H9 (cell line): Measurements from ENCODE around the gene ZNF784. TPM values are rescaled to one million over a fixed set of nuclear protein-coding genes. Genes with fewer than 3 reads are reported as not detected.

ENCODE experiments used
- DNase-seq: peaks from one replicate; pipeline ENCODE4 v3.0.0-alpha.2; 2017
- H2AFZ ChIP-seq: one replicate; pipeline ENCODE4 v1.6.1; 2013; ENCODE audit warnings: mild to moderate bottlenecking, low read length, control low read depth, moderate library complexity
- H2AK5ac ChIP-seq: 2 replicates; pipeline ENCODE4 v1.6.1; 2013; ENCODE audit warnings: low read length, control low read depth, mixed read lengths; ENCODE audit not compliant: insufficient read length
- H2BK120ac ChIP-seq: one replicate; pipeline ENCODE4 v1.6.1; 2013; ENCODE audit warnings: low read depth, mild to moderate bottlenecking, low read length, control low read depth, inconsistent platforms; ENCODE audit not compliant: poor library complexity, severe bottlenecking
- H2BK12ac ChIP-seq: 2 replicates; pipeline ENCODE4 v1.6.1; 2013; ENCODE audit warnings: low read length, control low read depth, mixed read lengths, low read depth; ENCODE audit not compliant: insufficient read length
- H2BK15ac ChIP-seq: 2 replicates; pipeline ENCODE4 v1.6.1; 2013; ENCODE audit warnings: low read depth, low read length, control low read depth
- H2BK20ac ChIP-seq: one replicate; pipeline ENCODE4 v1.6.1; 2013; ENCODE audit warnings: low read depth, mild to moderate bottlenecking, low read length, control low read depth, inconsistent platforms; ENCODE audit not compliant: poor library complexity, severe bottlenecking
- H2BK5ac ChIP-seq: 2 replicates; pipeline ENCODE4 v1.6.1; 2013; ENCODE audit warnings: low read length, control low read depth, mixed read lengths; ENCODE audit not compliant: insufficient read length
- H3K14ac ChIP-seq: 2 replicates; pipeline ENCODE4 v1.6.1; 2013; ENCODE audit warnings: low read length, control low read depth; ENCODE audit not compliant: insufficient read depth
- H3K18ac ChIP-seq: 2 replicates; pipeline ENCODE4 v1.6.1; 2013; ENCODE audit warnings: low read depth, mild to moderate bottlenecking, mixed read lengths, low read length, control low read depth; ENCODE audit not compliant: insufficient read length
- H3K23ac ChIP-seq: 2 replicates; pipeline ENCODE4 v1.6.1; 2013; ENCODE audit warnings: low read length, control low read depth, mixed read lengths, low read depth; ENCODE audit not compliant: insufficient read length
- H3K23me2 ChIP-seq: 2 replicates; pipeline ENCODE4 v1.6.1; 2013; ENCODE audit warnings: low read depth, mild to moderate bottlenecking, mixed read lengths, low read length, control low read depth; ENCODE audit not compliant: insufficient read length, poor library complexity, severe bottlenecking
- H3K27ac ChIP-seq: 2 replicates; pipeline ENCODE4 v1.5.1; 2013; ENCODE audit warnings: low read length, control low read depth, mixed read lengths, low read depth; ENCODE audit not compliant: insufficient read length
- H3K27me3 ChIP-seq: 2 replicates; pipeline ENCODE4 v1.6.1; 2013; ENCODE audit warnings: low read length, control low read depth, inconsistent platforms; ENCODE audit not compliant: insufficient read depth
- H3K4ac ChIP-seq: 2 replicates; pipeline ENCODE4 v1.6.1; 2013; ENCODE audit warnings: low read depth, mild to moderate bottlenecking, control low read depth, inconsistent platforms, low read length, moderate library complexity
- H3K4me1 ChIP-seq: 2 replicates; pipeline ENCODE4 v1.6.1; 2013; ENCODE audit warnings: low read length, control low read depth, inconsistent platforms; ENCODE audit not compliant: insufficient read depth
- H3K4me2 ChIP-seq: 2 replicates; pipeline ENCODE4 v1.6.1; 2013; ENCODE audit warnings: low read length, control low read depth, mixed read lengths; ENCODE audit not compliant: insufficient read length, insufficient read depth
- H3K56ac ChIP-seq: 2 replicates; pipeline ENCODE4 v1.6.1; 2013; ENCODE audit warnings: low read depth, mild to moderate bottlenecking, mixed read lengths, low read length, control low read depth; ENCODE audit not compliant: insufficient read length
- H3K79me1 ChIP-seq: 2 replicates; pipeline ENCODE4 v1.6.1; 2013; ENCODE audit warnings: low read depth, mild to moderate bottlenecking, moderate library complexity, low read length, control low read depth, inconsistent platforms; ENCODE audit not compliant: insufficient read depth, poor library complexity, severe bottlenecking
- H3K79me2 ChIP-seq: 2 replicates; pipeline ENCODE4 v1.6.1; 2013; ENCODE audit warnings: low read length, control low read depth, inconsistent platforms; ENCODE audit not compliant: insufficient read depth
- H3K9ac ChIP-seq: 2 replicates; pipeline ENCODE4 v1.6.1; 2013; ENCODE audit warnings: low read length, control low read depth, mixed read lengths; ENCODE audit not compliant: insufficient read length; ENCODE audit errors: extremely low read depth
- H3K9me3 ChIP-seq: one replicate; pipeline ENCODE4 v1.6.1; 2013; ENCODE audit warnings: low read depth, low read length, inconsistent platforms; ENCODE audit not compliant: control insufficient read depth
- H3T11ph ChIP-seq: one replicate; pipeline ENCODE4 v1.6.1; 2013; ENCODE audit warnings: mild to moderate bottlenecking, low read length, control low read depth, inconsistent platforms
- H4K20me1 ChIP-seq: one replicate; pipeline ENCODE4 v1.6.1; 2013; ENCODE audit not compliant: control insufficient read depth, insufficient read length, insufficient read depth
- H4K5ac ChIP-seq: 2 replicates; pipeline ENCODE4 v1.6.1; 2013; ENCODE audit warnings: low read depth, mild to moderate bottlenecking, mixed read lengths, low read length, control low read depth; ENCODE audit not compliant: insufficient read length
- H4K8ac ChIP-seq: replicated peaks from 2 replicates; pipeline ENCODE4 v1.6.1; 2013; ENCODE audit warnings: low read length, control low read depth, mixed read lengths, low read depth; ENCODE audit not compliant: insufficient read length
- H4K91ac ChIP-seq: 2 replicates; pipeline ENCODE4 v1.6.1; 2013; ENCODE audit warnings: low read depth, mild to moderate bottlenecking, moderate library complexity, mixed read lengths, low read length, control low read depth; ENCODE audit not compliant: insufficient read length
- H3K27ac Mint-ChIP-seq, 3 experiments: 2 replicates in 2 of 3; 3 replicates in 1 of 3; pipeline ENCODE4 v1.8.0; 2020 to 2021; ENCODE audit warnings: mixed read lengths in 3 of 3, mild to moderate bottlenecking in 1 of 3, moderate library complexity in 1 of 3
- H3K27me3 Mint-ChIP-seq: 2 replicates; pipeline ENCODE4 v1.8.0; 2021; ENCODE audit warnings: low read depth, mild to moderate bottlenecking, moderate library complexity, mixed read lengths
- H3K36me3 Mint-ChIP-seq, 3 experiments: 2 replicates in 2 of 3; 3 replicates in 1 of 3; pipeline ENCODE4 v1.8.0; 2020 to 2021; ENCODE audit warnings: low read depth in 3 of 3, mixed read lengths in 3 of 3; ENCODE audit not compliant: insufficient read depth in 1 of 3
- H3K4me1 Mint-ChIP-seq, 2 experiments: 2 replicates each; pipeline ENCODE4 v1.8.0; 2020; ENCODE audit warnings: mixed read lengths in 2 of 2
- H3K4me3 Mint-ChIP-seq, 2 experiments: 2 replicates in 1 of 2; 3 replicates in 1 of 2; pipeline ENCODE4 v1.8.0; 2020 to 2021; ENCODE audit warnings: mild to moderate bottlenecking in 2 of 2, mixed read lengths in 2 of 2, moderate library complexity in 1 of 2
- H3K9me3 Mint-ChIP-seq, 2 experiments: 2 replicates in 1 of 2; 3 replicates in 1 of 2; pipeline ENCODE4 v1.8.0; 2020; ENCODE audit warnings: mild to moderate bottlenecking in 2 of 2, mixed read lengths in 2 of 2, moderate library complexity in 1 of 2
- WGBS: extraction: QIAGEN DNeasy Blood & Tissue Kit; methylation state at CpG from one replicate; pipeline ENCODE4 v1.1.7; 2013; ENCODE audit warnings: missing lambda C conversion rate, low lambda C conversion rate, mixed read lengths; ENCODE audit not compliant: insufficient read length; ENCODE audit errors: extremely low coverage; 5-methylcytosine and 5-hydroxymethylcytosine counted together
- total RNA-seq: library from RNA; stranded (reverse); gene quantifications from 2 replicates; pipeline ENCODE4 v1.2.1, GENCODE V29; 2021
- TF ChIP-seq, protein P1 (sequence below): fragments of 200-600 bp; sonication (generic); conservative IDR thresholded peaks from 3 replicates; pipeline ENCODE4 v1.8.0; 2021; ENCODE audit warnings: antibody characterized with exemption, mild to moderate bottlenecking

The ZNF784 gene
- total RNA-seq, 1 experiment from 2014 or later: 10.7 TPM

DNA sequence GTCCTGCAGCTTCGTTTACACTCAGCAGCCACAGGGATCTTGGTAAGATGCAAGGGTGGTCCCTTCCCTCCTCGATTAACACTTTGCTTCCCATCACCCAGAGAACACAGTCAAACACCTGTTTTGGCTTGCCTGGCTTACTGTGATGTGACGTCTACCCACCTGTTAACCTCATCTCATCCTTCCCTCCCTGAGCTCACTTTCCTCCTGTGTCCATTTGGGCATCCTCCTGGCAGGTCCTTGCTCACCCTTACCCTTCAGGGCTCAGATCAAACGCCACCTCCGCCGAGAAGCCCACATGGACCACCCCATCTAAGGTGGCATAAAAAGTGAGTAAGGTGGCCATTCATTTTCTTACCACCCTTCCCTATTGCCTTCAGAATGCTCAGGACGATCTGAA, 34.3 kb downstream of the ZNF784 start:
- Histone ChIP-seq H3K23me2 (peaks cover 7% of the 10 kb centered on the region), H3K14ac (no peak overlapping the region), H3K27me3 (no peaks in the 10 kb centered on the region), H2AFZ (no peak overlapping the region), H2BK120ac (no peak overlapping the region), H4K8ac (no peak overlapping the region), H3K27ac (no peak overlapping the region), H2AK5ac (no peak overlapping the region), H3K4me1 (no peaks in the 10 kb centered on the region; the same call in 1 of the 2 replicates), H2BK5ac (no peak overlapping the region), H3K9me3 (no peaks in the 10 kb centered on the region), H3K9ac (no peak overlapping the region), H3K4ac (no peak overlapping the region), H4K20me1 (peaks cover 2% of the 10 kb centered on the region), H3K79me1 (no peaks in the 10 kb centered on the region), H3K18ac (no peak overlapping the region), H2BK15ac (no peak overlapping the region), H4K91ac (no peak overlapping the region), H3T11ph (no peak overlapping the region), H3K56ac (no peak overlapping the region), H2BK20ac (no peak overlapping the region), H4K5ac (no peak overlapping the region), H3K79me2 (no peaks in the 10 kb centered on the region), H3K23ac (no peak overlapping the region), H3K4me2 (no peak overlapping the region), H2BK12ac (no peak overlapping the region)
- Mint-ChIP-seq H3K27ac (peak overlapping the region in 2 of 3 experiments; percentile 50 to 53; a peak in 3 of 7 replicates), H3K4me3 (peak overlapping the region in 1 of 2 experiments; percentile 66; a peak in 3 of 5 replicates), H3K4me1 (peaks cover 26 to 44% of the 10 kb centered on the region in 2 experiments), H3K27me3 (peaks cover 2% of the 10 kb centered on the region; the same call in 1 of the 2 replicates), H3K9me3 (no peaks in the 10 kb centered on the region; a peak in 1 of 5 replicates), H3K36me3 (peaks cover 6 to 13% (median 8%) of the 10 kb centered on the region in 3 experiments; a peak in 6 of 7 replicates)
- TF ChIP-seq, protein P1, sequence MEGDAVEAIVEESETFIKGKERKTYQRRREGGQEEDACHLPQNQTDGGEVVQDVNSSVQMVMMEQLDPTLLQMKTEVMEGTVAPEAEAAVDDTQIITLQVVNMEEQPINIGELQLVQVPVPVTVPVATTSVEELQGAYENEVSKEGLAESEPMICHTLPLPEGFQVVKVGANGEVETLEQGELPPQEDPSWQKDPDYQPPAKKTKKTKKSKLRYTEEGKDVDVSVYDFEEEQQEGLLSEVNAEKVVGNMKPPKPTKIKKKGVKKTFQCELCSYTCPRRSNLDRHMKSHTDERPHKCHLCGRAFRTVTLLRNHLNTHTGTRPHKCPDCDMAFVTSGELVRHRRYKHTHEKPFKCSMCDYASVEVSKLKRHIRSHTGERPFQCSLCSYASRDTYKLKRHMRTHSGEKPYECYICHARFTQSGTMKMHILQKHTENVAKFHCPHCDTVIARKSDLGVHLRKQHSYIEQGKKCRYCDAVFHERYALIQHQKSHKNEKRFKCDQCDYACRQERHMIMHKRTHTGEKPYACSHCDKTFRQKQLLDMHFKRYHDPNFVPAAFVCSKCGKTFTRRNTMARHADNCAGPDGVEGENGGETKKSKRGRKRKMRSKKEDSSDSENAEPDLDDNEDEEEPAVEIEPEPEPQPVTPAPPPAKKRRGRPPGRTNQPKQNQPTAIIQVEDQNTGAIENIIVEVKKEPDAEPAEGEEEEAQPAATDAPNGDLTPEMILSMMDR: no peak
- no CpG with 5 or more reads among the region's 7 CpGs for WGBS
- no peak for DNase-seq
